NCI-H2227 treated with DMSO at 0.1 percent for 48 hours (cell line): ENCODE measurements around the gene MRPL50.
"Not testable (repeated sequence)": the region's sequence is repeated elsewhere in the genome, so short reads cannot be mapped to it uniquely, and the experiment has no call there.

Source experiments
- DNase-seq: peaks from one replicate; lab custom pipeline; 2025; lab: John Stamatoyannopoulos, UW

Gene MRPL50

DNA sequence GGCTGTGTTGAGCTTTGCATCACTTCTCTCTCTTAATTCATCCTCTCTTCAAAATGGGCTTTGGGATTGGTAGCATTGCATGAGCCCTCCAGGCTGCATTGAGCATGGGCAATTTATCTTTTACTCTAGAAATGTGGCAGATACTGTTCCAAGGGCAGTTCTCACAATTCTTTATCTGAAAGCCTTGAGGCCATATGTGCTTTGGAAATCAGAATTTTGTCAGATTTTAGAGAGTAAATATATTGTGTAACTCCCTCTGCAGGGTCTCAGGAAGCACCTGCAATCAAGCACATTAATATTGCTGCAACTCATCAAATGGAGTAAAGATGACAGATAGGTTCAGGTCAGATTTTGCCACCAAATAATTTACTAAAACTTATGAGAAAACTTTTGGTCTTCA lies 19.6 kb upstream of the MRPL50 start:
- no peak for DNase-seq

DNA sequence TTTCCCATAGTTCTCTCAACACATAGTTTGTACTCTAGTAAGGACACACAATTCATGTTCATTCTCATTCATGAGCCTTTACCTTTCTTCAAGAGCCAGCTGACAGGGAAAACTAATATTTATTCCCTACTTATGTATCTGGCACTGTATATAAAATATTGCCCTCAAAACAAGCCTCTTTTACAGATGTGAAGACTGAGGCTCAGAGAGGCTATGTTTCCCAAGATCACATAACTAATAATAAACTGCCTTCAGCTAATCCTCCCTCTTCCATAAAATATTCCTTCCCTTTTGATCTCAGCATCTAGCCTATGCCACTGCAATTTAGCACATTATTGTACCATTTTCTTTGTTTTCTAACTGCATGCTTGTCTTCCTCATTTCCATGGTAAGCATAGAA lies 19.0 kb upstream of the MRPL50 start:
- DNase-seq = no peak

DNA sequence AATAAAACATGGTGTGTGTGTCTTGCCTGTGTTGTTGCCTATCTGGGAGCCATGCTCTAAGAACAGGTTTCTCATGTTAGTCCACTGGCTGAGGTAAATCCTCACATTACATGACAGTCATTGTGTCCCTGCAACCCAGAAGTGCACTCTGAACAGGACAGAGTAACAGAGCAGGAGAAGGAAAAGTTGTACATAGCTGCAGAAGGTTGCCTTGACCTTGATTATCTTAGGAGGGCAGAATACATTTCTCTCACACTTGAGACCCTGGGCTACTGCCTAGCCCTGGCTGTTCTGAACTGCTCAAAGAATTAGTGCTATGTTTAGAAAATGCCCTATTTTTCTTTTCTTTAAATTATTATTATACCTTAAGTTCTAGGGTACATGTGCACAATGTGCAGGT lies 17.2 kb upstream of the MRPL50 start:
- DNase-seq = no peak

DNA sequence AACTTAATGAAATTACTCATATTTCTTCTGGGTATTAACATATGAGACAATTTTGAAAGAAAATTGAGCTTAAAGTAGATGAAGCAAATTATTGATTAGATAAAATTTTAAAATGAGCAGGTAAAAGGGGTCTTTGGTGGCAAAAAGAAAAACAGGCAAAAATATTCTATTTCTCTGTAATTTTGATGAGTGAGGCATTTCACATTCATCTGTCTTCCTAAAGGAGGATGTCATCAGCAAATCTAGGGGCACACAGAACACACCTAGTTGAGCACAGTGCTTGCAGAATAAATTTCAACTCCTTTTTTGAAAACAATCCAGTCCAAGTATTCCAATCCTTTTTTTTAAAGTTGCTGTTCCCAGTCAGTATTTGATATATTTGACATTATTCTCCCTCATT lies 16.4 kb upstream of the MRPL50 start:
- DNase-seq = no peak

DNA sequence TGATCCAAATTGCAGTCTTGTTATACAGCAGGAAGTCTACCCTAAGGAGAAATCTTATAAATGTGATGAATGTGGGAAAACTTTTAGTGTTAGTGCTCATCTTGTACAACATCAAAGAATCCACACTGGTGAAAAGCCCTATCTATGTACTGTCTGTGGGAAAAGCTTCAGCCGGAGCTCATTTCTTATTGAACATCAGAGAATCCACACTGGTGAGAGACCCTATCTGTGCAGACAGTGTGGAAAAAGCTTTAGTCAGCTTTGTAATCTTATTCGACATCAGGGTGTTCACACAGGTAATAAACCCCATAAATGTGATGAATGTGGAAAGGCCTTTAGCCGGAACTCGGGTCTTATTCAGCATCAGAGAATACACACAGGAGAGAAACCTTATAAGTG lies 10.7 kb upstream of the MRPL50 start:
- DNase-seq = no peak

DNA sequence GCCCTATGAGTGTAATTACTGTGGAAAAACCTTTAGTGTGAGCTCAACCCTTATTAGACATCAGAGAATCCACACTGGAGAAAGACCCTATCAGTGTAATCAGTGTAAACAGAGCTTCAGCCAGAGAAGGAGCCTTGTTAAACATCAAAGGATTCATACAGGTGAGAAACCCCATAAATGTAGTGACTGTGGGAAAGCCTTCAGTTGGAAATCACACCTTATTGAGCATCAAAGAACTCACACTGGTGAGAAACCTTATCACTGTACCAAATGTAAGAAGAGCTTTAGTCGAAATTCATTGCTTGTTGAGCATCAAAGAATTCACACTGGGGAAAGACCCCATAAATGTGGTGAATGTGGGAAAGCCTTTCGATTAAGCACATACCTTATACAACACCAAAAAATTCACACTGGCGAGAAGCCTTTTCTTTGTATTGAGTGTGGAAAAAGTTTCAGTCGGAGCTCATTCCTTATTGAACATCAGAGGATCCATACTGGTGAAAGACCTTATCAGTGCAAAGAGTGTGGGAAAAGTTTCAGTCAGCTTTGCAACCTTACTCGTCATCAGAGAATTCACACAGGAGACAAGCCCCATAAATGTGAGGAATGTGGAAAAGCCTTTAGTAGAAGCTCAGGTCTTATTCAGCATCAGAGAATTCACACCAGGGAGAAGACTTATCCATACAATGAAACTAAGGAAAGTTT lies 10.1 kb upstream of the MRPL50 start:
- no peak for DNase-seq

DNA sequence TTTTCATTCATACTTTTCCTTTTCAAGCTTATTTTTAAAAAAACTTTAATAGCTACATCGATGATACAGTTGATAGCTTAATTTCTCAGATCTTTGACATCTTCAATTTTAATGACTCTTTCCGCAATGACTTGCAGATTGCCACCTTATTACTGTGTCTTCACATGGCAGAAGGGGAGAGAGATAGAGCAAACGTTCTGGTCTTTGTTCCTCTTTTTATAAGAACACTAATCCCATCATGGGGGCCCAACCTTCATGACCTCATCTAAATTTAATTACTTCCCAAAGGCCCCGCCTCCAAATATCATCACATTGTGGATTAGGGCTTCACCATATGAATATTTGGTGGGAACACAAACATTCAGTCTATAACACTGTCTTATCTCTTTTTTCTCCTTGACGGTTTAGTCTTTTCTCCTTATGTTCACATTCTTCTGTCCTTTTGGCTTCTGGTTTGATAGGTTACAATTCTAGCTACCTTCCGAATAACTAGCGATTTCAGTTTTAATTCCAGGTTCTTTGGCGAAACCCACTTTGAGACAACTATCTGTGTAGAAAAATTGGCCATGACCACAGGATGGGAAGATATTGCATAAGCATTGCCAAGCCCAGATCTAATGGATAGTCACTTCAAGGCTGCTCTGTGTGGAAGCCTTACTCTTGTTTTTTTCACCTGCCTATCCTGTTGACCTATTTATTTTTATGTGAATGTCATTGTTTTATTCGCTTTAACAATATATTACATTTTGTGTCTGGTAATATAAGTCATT lies 5.3 kb upstream of the MRPL50 start:
- no peak for DNase-seq

DNA sequence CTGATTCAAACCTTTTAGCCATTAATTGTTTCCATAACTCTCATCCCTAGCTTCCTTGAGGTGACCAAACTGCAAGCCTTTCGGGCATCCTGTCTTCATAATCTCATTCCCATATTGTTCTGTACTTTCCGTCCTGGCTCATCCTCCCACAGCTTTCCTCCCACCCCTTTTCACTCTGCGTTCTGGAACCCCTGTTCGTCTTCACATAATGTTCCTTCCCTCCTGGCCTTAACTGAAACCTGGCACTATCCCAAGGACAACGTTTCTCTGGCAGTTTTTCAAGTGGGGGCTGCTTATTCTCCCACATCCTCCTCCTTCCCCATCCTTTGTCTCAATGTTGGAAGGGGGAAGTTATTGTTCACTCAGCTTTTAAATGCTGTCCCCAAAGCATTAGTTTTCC lies 1.7 kb upstream of the MRPL50 start:
- no peak for DNase-seq

DNA sequence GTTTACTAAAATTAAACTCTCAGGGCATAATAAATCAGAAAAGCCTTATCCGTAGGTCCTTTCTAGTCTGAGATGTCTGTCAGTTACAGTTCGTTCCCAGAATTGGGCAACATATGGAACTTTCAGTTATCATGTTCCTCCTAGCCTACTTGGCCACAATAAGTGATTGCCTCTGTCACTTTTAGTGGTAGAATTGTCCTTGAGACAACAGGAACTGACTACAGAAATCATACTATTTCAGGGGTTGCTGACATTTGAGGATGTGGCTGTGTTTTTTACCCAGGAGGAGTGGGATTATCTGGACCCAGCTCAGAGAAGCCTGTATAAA lies 1.2 kb upstream of the MRPL50 start:
- DNase-seq = no peak

DNA sequence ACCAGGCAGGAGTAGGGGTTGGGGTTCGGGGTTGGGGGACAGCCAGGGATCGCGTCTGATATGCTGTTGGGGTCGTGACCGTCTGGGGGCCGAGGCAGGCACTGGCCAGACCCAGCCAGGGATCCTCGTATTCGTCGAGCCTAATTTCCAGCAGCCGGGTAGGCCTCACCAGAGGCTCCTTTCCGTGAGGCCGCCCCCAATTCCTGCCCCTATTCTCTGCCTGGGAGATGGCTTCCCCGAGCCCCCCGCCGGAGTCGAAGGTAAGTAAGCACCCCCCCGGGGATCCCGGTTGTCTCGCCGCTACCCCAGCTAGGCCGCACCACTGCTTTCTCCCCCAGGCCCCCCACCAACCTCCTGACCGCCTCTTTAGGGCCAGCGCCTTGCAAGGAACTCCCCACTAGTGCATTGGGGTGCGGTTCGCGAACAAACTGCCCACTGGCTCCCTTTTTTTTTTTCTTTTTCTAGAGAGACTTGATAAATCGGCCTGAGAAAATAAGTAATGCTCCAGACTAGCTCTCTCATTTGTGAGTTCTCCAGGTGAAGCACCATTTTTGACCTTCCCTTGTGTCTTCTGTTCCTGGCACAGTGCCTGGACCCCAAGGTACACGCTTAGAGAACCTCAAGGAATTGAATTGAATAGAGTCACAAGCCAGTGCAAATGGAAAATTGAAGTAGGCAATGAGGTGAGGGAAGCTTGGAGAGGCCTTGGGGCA lies 668 bp upstream of the MRPL50 start:
- no peak for DNase-seq

DNA sequence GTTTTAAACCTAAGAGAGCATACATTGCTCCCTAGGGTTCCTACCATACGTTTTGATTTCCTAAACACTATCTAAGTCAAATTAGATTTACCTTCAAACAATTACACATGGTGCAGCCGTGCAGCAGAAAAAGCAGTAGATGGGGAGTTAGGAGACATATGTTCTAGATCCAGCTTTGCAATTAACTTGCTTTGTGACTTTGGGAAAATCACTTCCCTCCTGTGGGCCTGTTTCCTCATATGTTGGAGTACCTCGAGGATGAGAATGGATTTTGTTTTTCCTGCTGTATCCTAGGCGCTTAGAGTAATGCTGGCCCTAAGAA lies 711 bp downstream of the MRPL50 start:
- no peak for DNase-seq

DNA sequence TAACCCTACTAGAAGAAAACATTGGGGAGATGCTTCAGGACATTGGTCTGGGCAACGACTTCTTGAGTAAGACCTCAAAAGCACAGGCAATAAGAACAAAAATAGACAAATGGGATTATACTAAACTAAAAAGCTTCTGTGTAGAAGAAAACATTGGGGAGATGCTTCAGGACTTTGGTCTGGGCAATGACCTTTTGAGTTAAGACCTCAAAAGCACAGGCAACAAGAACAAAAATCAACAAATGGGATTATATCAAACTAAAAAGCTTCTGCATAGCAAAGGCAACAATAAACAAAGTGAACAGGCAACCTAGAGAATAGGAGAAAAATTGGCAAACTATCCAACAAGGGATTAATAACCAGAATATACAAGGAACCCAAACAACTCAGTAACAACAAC lies 3.7 kb downstream of the MRPL50 start:
- no peak for DNase-seq

DNA sequence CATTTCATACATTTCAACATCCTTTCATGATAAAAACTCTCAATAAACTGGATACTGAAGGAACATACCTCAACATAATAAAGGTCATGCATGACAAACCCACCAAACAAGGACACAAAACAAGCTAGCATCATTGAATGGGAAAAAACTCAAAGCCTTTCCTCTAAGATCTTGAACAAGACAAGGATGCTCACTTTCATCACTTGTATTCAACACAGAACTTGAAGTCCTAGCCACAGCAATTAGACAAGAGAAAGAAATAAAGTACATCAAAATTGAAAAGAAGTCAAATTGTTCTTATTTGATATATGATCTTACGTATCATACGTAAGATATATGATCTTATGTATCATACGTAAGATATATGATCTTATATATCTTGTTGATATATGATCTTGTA lies 5.3 kb downstream of the MRPL50 start:
- no peak for DNase-seq

DNA sequence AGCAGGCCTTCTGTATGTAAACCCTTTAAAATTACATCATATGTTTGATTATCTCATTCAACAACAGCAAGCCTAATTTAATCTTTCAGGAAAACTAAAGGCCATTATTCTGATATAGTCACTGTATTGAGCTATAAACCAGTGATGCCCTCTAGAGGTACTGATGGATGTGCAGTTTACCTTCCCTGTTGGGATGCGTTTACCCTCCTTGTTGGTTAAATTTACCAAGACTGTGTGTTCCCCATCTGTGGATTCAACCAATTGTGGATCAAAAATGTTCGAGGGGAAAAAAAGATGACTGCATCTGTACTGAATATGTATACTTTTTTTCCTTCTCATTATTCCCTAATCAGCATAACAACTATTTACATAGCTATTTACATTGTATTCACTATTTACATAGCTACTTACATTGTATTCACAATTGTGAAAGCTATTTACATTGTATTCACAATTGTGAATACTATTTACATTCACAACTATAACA lies 9.9 kb downstream of the MRPL50 start:
- no peak for DNase-seq

DNA sequence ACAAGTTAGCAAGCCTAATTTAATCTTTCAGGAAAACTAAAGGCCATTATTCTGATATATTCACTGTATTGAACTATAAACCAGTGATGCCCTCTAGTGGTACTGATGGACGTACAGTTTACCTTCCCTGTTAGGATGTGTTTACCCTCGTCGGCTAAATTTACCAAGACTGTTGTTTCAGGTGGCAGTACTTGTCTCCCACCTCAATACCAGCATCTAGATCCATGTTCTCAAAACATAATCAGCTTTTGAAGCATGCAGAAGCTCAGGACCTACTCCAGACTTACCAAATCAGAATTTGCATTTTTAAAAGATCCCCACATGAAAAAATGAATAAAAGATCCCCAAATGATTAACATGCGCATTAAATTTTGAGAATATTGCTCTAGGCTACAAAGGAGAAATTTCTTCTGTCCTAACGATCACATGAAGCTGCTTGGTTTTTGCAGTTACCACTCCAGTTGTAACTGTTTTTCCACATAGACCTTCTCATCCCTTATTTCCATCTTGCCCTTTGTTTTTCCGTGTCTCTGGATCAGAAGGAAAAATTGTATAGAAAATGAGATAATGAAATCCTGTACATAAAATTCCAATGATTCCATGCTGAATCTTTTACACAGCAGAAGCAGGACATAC lies 10.4 kb downstream of the MRPL50 start:
- DNase-seq = peak; percentile 3

DNA sequence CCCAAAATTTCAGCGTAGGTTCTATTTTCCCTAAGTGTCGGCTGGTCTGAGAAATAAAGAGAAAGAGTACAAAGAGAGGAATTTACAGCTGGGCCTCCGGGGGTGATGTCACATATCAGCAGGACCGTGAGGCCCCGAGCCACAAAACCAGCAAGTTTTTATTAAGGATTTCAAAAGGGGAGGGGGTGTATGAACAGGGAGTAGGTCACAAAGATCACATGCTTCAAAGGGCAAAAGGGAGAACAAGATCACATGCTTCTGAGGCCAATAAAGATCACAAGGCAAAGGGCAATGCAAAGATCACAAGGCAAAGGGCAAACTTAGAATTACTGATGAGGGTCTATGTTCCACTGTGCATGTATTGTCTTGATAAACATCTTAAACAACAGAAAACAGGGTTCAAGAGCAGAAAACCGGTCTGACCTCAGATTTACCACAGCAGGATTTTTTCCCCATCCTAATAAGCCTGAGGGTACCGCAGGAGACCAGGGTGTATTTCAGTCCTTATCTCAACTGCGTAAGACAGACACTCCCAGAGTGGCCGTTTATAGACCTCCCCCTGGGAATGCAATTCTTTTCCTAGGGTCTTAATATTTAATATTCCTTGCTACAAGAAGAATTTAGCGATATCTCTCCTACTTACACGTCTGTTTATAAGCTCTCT lies 13.4 kb downstream of the MRPL50 start, which contains the start of gene BAAT:
Gene BAAT (minus strand): TSS at position 134 of the 664 bp plus-strand sequence. CDS start 13,602 bp downstream, outside the sequence.
- DNase-seq = not testable (repeated sequence)

DNA sequence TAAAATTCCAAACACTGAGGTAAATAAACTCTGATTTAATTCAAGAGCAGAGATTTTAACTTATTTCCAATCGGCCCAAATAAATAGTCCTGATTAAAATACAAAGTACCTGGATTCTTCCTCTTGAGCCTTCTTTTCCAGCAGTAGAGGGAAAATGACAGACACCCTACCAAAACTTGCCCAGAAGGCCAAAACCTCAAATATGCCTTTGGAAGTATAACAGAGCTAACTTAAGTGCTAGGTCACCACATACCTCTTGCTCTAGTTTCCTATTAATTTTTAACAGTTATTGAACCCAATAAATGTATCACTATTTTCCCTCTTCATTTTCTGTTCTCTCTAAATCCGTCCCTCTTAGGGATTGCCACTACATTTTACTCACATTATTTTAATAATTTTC lies 15.1 kb downstream of the MRPL50 start:
- no peak for DNase-seq

DNA sequence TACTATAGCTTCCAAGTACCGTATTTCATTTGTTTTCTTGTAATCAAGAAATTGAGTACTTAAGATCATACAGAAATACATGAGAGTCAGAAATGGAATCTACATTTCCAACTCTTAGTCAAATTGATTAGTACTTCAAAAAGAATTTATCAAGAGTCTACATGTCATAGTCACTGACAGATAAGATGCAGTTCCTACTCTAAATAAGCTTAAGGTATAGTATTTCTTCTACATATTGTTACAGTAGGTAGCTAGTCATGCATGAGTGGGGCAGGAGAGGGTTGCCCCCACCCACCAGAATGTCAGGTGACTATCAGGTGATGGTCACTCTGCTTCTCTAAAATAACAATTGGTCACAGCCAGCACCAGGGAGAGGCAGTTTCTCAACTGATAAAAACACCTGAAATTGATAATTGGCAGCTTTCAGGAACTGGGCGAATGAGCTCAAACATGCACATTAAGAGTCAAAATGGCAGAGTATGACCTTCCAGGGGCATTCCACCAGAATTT lies 16.5 kb downstream of the MRPL50 start:
- no peak for DNase-seq

DNA sequence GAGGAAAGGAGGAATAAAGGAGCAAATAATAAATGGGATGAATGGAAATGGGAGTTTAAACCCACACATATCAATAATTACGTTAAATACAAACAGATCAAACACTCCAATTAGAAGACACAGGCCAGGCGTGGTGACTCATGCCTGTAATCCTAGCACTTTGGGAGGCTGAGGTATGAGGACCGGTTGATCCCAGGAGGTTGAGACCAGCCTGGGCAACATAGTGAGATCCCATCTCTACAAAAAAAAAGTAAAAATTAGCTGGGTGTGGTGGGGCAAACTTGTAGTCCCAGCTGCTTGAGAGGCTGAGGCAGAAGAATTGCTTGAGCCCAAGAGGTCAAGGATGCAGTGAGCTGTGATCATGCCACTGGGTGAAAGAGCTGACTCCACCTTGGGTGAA lies 17.3 kb downstream of the MRPL50 start:
- DNase-seq = no peak

DNA sequence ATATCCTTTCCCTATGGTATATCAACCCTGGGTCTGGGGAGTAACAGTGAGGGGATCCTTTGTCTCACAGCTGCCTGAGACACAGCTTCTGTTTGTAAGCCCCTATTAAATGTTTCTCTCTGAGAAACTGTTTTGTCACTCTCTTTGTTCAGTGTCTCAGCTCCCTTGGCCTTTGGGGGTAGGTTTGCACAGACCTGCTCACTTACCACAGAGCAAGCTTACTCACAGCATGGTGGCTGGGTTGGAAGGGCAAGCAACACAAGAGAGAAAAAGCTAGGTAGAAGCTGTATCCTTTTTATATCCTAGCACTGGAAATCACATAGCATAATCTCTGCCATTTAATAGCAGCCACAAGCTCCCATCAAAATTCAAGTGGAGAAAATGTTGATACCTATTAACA lies 18.1 kb downstream of the MRPL50 start:
- no peak for DNase-seq

DNA sequence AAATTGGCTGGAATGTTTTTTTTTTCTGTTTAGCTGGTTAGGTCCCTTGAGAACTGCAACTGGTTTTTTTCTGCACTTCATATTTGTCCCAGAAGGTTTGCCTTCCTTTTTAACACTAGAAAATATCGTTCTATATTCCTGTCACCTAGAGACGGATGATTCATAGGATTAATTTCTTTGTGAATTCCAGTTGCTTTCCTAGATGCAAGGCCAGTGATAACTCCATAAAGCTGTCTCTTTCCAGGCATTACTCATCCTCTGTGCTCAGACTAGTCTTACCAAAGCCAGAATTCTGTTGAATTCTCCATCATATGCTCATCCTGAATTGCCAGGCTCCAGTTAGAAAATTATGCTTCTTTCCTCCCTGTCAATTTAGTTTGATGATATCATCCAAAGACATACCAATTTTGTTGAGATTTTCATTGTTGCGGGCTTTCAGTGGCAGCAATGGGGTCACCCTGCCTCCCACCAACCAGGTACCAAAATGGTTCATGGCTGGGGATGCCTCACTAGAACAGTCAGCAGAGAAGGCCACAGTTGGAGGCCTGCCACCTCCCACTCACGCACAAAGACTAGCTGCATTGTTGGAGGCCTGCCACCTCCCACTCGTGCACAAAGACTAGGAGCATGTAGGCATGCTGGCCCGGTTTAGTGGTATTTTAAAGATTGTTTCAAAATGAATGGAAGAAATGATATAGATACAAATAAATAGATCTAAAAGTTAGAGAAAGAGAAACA lies 22.1 kb downstream of the MRPL50 start:
- DNase-seq = no peak
